ENCODE measurements around the gene RRP1B. TPM values are rescaled to one million over a fixed set of nuclear protein-coding genes. Genes with fewer than 3 reads are reported as not detected.

The RRP1B gene
- polyA plus RNA-seq, 1 donor from 2014 or later = 20.3 TPM

DNA sequence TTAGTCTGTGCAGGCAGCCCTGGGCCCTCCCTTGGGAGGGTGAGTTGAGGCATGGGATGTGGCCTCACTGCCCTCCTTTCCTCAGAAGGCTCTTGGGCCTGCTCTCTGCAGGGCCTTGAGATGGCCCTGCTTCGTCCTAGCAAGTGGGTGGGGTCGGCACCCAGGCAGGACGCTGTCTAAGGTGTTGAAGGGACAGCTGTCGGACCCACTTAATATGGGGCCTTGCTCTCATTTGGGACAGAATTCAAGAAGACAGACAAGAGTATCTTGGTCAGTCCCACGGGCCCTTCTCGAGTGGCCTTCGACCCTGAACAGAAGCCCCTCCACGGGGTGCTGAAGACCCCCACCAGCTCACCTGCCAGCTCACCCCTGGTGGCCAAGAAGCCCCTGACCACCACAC is 33.6 kb downstream of the RRP1B start:
- H3K36me3 ChIP-seq (ENCODE audit: insufficient read depth, low read length) = no peaks in the 10 kb centered on the region
- H3K27ac ChIP-seq (ENCODE audit: low read length) = no peak overlapping the region
- H3K9ac ChIP-seq (ENCODE audit: low read length) = no peak overlapping the region

GRCh38 chr21:43693981-43694380 is 34.6 kb downstream of the RRP1B start:
- Histone ChIP-seq H3K79me2 (replicated peaks; ENCODE audit: insufficient read depth, low read length) (no peaks in the 10 kb centered on the region), H3F3A (ENCODE audit: insufficient read depth, low read length, poor library complexity, severe bottlenecking) (no peaks in the 10 kb centered on the region), H3K27ac (ENCODE audit: low read length) (no peak overlapping the region), H3K36me3 (ENCODE audit: insufficient read depth, low read length) (no peaks in the 10 kb centered on the region), H3K9me2 (ENCODE audit: insufficient read depth, low read length) (no peaks in the 10 kb centered on the region), H3K9ac (ENCODE audit: low read length) (no peak overlapping the region), H4K20me1 (ENCODE audit: insufficient read depth) (no peaks in the 10 kb centered on the region), H2AFZ (ENCODE audit: low read depth, low read length) (no peak overlapping the region), H3K4me2 (ENCODE audit: low read length) (no peak overlapping the region), H3K4me3 (ENCODE audit: low read length) (no peak overlapping the region), H3K27me3 (ENCODE audit: insufficient read depth, low read depth, low read length) (no peaks in the 10 kb centered on the region), H3K9me3 (ENCODE audit: low read length) (no peaks in the 10 kb centered on the region)
- TF ChIP-seq CTCF (IDR thresholded peaks at IDR 0.05; ENCODE audit: poor library complexity, severe bottlenecking) (no peak), SMC3 (conservative IDR thresholded peaks at IDR 0.05; ENCODE audit: poor library complexity) (no peak), EP300 (conservative IDR thresholded peaks at IDR 0.05; ENCODE audit: poor library complexity, severe bottlenecking) (no peak), RAD21 (conservative IDR thresholded peaks at IDR 0.05) (no peak)

More for the DNA sequence above, 33.6 kb downstream of the RRP1B start:
- H4K20me1 ChIP-seq (ENCODE audit: insufficient read depth) = no peaks in the 10 kb centered on the region
- H3K9me2 ChIP-seq (ENCODE audit: insufficient read depth, low read length) = no peaks in the 10 kb centered on the region
- H3K9me3 ChIP-seq (ENCODE audit: low read length) = no peaks in the 10 kb centered on the region
- no peaks in the 10 kb centered on the region for H3K27me3 ChIP-seq (ENCODE audit: insufficient read depth, low read depth, low read length)
- H3K4me2 ChIP-seq (ENCODE audit: low read length) = no peak overlapping the region
- no peak overlapping the region for H3K4me3 ChIP-seq (ENCODE audit: low read length)
- no peaks in the 10 kb centered on the region for H3F3A ChIP-seq (ENCODE audit: insufficient read depth, low read length, poor library complexity, severe bottlenecking)
- H2AFZ ChIP-seq (ENCODE audit: low read depth, low read length) = no peak overlapping the region
- TF ChIP-seq TAF1 (IDR thresholded peaks at IDR 0.05; ENCODE audit: low read depth) (no peak), POLR2AphosphoS5 (IDR thresholded peaks at IDR 0.05) (no peak), EZH2 (IDR thresholded peaks at IDR 0.05; ENCODE audit: borderline replicate concordance, insufficient read depth, low read length, poor library complexity, severe bottlenecking) (no peak), MXI1 (conservative IDR thresholded peaks at IDR 0.05; ENCODE audit: poor library complexity, severe bottlenecking) (no peak), EP300 (conservative IDR thresholded peaks at IDR 0.05; ENCODE audit: poor library complexity, severe bottlenecking) (no peak), REST (IDR thresholded peaks at IDR 0.05; ENCODE audit: borderline replicate concordance) (no peak), CTCF (IDR thresholded peaks at IDR 0.05; ENCODE audit: poor library complexity, severe bottlenecking) (no peak), RAD21 (conservative IDR thresholded peaks at IDR 0.05) (no peak), SMC3 (conservative IDR thresholded peaks at IDR 0.05; ENCODE audit: poor library complexity) (no peak)
- no peaks in the 10 kb centered on the region for H3K79me2 ChIP-seq (replicated peaks; ENCODE audit: insufficient read depth, low read length)
